ENCODE measurements around the gene SGSM2.

Gene SGSM2

GRCh38 chr17:2427215-2427614 is 89.9 kb downstream of the SGSM2 start:
- no peak for DNase-seq

DNA sequence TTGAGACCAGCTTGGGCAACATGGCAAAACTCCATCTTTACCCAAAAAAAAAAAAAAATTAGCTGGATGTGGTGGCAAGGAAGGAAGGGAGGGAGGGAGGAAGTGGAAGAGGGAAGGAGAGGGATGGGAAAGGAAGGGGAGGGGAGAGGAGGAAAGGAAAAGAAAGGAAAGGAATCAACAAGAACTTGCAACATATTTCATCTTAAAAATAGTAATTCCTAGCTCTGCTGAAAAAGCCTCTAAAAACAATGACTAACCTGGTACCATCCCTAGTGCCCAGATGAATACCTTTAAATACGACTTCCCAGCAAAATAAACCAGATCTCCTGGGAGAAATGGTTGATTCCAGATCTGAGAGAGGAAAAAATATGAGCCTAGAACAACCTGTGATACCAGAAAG is 90.6 kb downstream of the SGSM2 start:
- no peak for DNase-seq
